K562 (cell line): ENCODE results near the gene ITGBL1. TPM values are rescaled to one million over a fixed set of nuclear protein-coding genes. Genes with fewer than 3 reads are reported as not detected.

Experiments used
- ATAC-seq: fragments of 200-7000 bp; cut with Tn5 transposase; 3 replicates; pipeline ENCODE4 v1.9.1; 2020; ENCODE audit warnings: moderate library complexity
- BruUV-seq: library from RNA; stranded (reverse); fragments of 400-500 nt; replicated peaks from 2 replicates; lab custom pipeline; 2021; lab: Mats Ljungman, UMichigan
- CTCF ChIA-PET: fragments of 300-600 bp; formaldehyde crosslinking; extraction: SDS; loops from one replicate; lab custom pipeline; 2021; ENCODE audit warnings: low intra/inter-chr PET ratio; lab: Yijun Ruan, JAX
- POLR2A ChIA-PET: fragments of 300-600, 350-650 bp; sonication (Branson Sonifier 250); formaldehyde crosslinking; extraction: SDS; loops from one replicate; lab custom pipeline; 2021; ENCODE audit warnings: antibody characterized with exemption, inconsistent platforms; lab: Yijun Ruan, JAX
- DNase-seq, 4 experiments: peaks; one replicate each; pipeline versions ENCODE4 v3.0.0 to v3.0.0-alpha.2; 2011 to 2018; ENCODE audit warnings: low spot score in 3 of 4, mixed read lengths in 3 of 4; ENCODE audit errors: extremely low read depth in 1 of 4
- FAIRE-seq: peaks from 2 replicates; lab custom pipeline; 2011; peaks lifted over from hg19 to GRCh38; lab: Jason Lieb, UNC
- H2AFZ ChIP-seq: 2 replicates; pipeline ENCODE4 v1.6.0; 2011; ENCODE audit warnings: low read depth, low read length, control low read depth, inconsistent platforms
- H3K27ac ChIP-seq: fragments of 200-600 bp; 3 replicates; pipeline ENCODE4 v1.8.0; 2011; ENCODE audit warnings: low read depth, mild to moderate bottlenecking, control low read depth, inconsistent platforms, low read length, moderate library complexity, mixed read lengths; ENCODE audit errors: extremely low read depth
- H3K27me3 ChIP-seq, 2 experiments: fragments of 300-600 bp in 1 of 2; 2 replicates in 1 of 2; 3 replicates in 1 of 2; pipeline versions ENCODE4 v1.6.0 to v1.8.0; 2011; ENCODE audit warnings: inconsistent platforms in 2 of 2, low read length in 2 of 2, mild to moderate bottlenecking in 1 of 2, mixed read lengths in 1 of 2, moderate library complexity in 1 of 2; ENCODE audit not compliant: control insufficient read depth in 2 of 2, insufficient read depth in 2 of 2
- H3K36me3 ChIP-seq: fragments of 300-600 bp; 3 replicates; pipeline ENCODE4 v1.8.0; 2011; ENCODE audit warnings: mild to moderate bottlenecking, low read length, inconsistent platforms; ENCODE audit not compliant: control insufficient read depth, insufficient read depth
- H3K4me1 ChIP-seq, 2 experiments: fragments of 200-600 bp in 1 of 2; replicated peaks in 1 of 2; 2 replicates in 1 of 2; 3 replicates in 1 of 2; pipeline versions ENCODE4 v1.5.1 to v1.8.0; 2011; ENCODE audit warnings: inconsistent platforms in 2 of 2, low read length in 2 of 2, mild to moderate bottlenecking in 1 of 2, mixed read lengths in 1 of 2, moderate library complexity in 1 of 2; ENCODE audit not compliant: control insufficient read depth in 2 of 2, insufficient read depth in 2 of 2
- H3K4me2 ChIP-seq: 2 replicates; pipeline ENCODE4 v1.6.1; 2011; ENCODE audit warnings: low read length, control low read depth, inconsistent platforms, mixed read lengths; ENCODE audit not compliant: insufficient read depth
- H3K4me3 ChIP-seq: fragments of 200-600 bp; sonication (generic), shearing (Covaris generic); 2 replicates; pipeline ENCODE4 v1.5.1; 2016; ENCODE audit warnings: control low read depth, inconsistent platforms
- H3K79me2 ChIP-seq: fragments of 200-600 bp; 3 replicates; pipeline ENCODE4 v1.8.0; 2011; ENCODE audit warnings: low read length, inconsistent platforms; ENCODE audit not compliant: control insufficient read depth, insufficient read depth
- H3K9ac ChIP-seq, 2 experiments: 2 replicates each; pipeline versions ENCODE4 v1.6.0 to v1.6.1; 2011; ENCODE audit warnings: low read depth in 2 of 2, low read length in 2 of 2, control low read depth in 1 of 2, inconsistent platforms in 1 of 2, mild to moderate bottlenecking in 1 of 2, mixed read lengths in 1 of 2; ENCODE audit not compliant: insufficient read depth in 1 of 2
- H3K9me1 ChIP-seq: one replicate; pipeline ENCODE4 v1.6.0; 2011; ENCODE audit warnings: inconsistent platforms, mild to moderate bottlenecking, low read length, moderate library complexity; ENCODE audit not compliant: control insufficient read depth, insufficient read depth
- H3K9me3 ChIP-seq: replicated peaks from 2 replicates; pipeline ENCODE4 v1.5.1; 2011; ENCODE audit warnings: low read depth, low read length, inconsistent platforms; ENCODE audit not compliant: control insufficient read depth, insufficient read depth
- H4K20me1 ChIP-seq: replicated peaks from 2 replicates; pipeline ENCODE4 v1.6.1; 2011; ENCODE audit warnings: low read length, inconsistent platforms, mixed read lengths; ENCODE audit not compliant: control insufficient read depth, insufficient read depth
- DEAF1 ChIP-seq: fragments of 450-650 bp; formaldehyde crosslinking; IDR thresholded peaks from 2 replicates; pipeline ENCODE4 v1.4.0; 2020; ENCODE audit warnings: mild to moderate bottlenecking, moderate library complexity
- FOXP1 ChIP-seq: sonication (generic); formaldehyde crosslinking; IDR thresholded peaks from 2 replicates; pipeline ENCODE4 v1.8.0; 2022; ENCODE audit warnings: mild to moderate bottlenecking, missing genetic modification reagents
- PHF21A ChIP-seq: fragments of 450-650 bp; IDR thresholded peaks from 2 replicates; pipeline ENCODE4 v1.6.1; 2017; ENCODE audit warnings: low read depth, borderline replicate concordance
- POLR2G ChIP-seq: fragments of 200-400 bp; formaldehyde crosslinking; IDR thresholded peaks from 2 replicates; pipeline ENCODE4 v1.6.1; 2017; ENCODE audit warnings: low read depth, mild to moderate bottlenecking, antibody characterized with exemption, low read length, moderate library complexity
- RFX7 ChIP-seq: fragments of 250-450 bp; sonication (Bioruptor Pico); IDR thresholded peaks from 2 replicates; pipeline ENCODE4 v1.5.1; 2021; ENCODE audit warnings: mild to moderate bottlenecking
- ZNF324 ChIP-seq: fragments of 250-450 bp; sonication (Bioruptor Pico); IDR thresholded peaks from 2 replicates; pipeline ENCODE4 v1.4.0; 2020; ENCODE audit warnings: mild to moderate bottlenecking
- WGBS: fragments of 100-300 bp; shearing (Covaris generic); methylation state at CpG from one replicate; pipeline ENCODE4 v1.1.6; 2016; ENCODE audit warnings: low coverage, mixed read lengths; ENCODE audit not compliant: insufficient coverage; ENCODE audit errors: missing lambda C conversion rate; 5-methylcytosine and 5-hydroxymethylcytosine counted together
- in situ Hi-C: fragments of 300-500 bp; cut with MboI; formaldehyde crosslinking; loops from 4 replicates; pipeline ENCODE4 v1.15.0; 2018; ENCODE audit warnings: inconsistent platforms, mixed read lengths
- intact Hi-C: fragments of 100-400 bp; cut with micrococcal nuclease; formaldehyde crosslinking; loops from 2 replicates; pipeline ENCODE4 v1.14.2; 2022
- polyA plus RNA-seq, 8 experiments: library from polyadenylated mRNA; depleted of rRNA in 4 of 8; stranded (reverse) in 5 of 8; unstranded in 3 of 8; fragments of >200 nt; fragmentation: Nextera tagmentation in 2 of 8; fragmentation: Illumina TruSeq in 1 of 8; extraction: Ambion mirVana in 2 of 8; extraction: Trizol in 1 of 8; gene quantifications; 2 replicates each; pipeline versions ENCODE4 v1.2.1 to v1.2.3, GENCODE V29; 2011 to 2014; ENCODE audit warnings: inconsistent platforms in 1 of 8, missing spikeins in 1 of 8
- total RNA-seq, 7 experiments: library from RNA; depleted of rRNA in 6 of 7; stranded (reverse); fragments of >200 nt in 6 of 7; fragmentation: Illumina TruSeq in 2 of 7; extraction: Trizol in 2 of 7; gene quantifications; 2 replicates each; pipeline versions ENCODE4 v1.2.1 to v1.2.3, GENCODE V29; 2011 to 2021; ENCODE audit warnings: low replicate concordance in 1 of 7
- TF ChIP-seq, protein P1 (sequence below): fragments of 250-450 bp; sonication (Bioruptor Pico); IDR thresholded peaks from 2 replicates; pipeline ENCODE4 v1.5.0; 2020; ENCODE audit warnings: mild to moderate bottlenecking, borderline replicate concordance

The ITGBL1 gene
- total and polyA plus RNA-seq, 9 of the 15 experiments (the other 6 are each of a cell fraction or from before 2014, with no cell fraction given), result 0.04 to 0.73 (median 0.32) TPM; not detected in 1

DNA sequence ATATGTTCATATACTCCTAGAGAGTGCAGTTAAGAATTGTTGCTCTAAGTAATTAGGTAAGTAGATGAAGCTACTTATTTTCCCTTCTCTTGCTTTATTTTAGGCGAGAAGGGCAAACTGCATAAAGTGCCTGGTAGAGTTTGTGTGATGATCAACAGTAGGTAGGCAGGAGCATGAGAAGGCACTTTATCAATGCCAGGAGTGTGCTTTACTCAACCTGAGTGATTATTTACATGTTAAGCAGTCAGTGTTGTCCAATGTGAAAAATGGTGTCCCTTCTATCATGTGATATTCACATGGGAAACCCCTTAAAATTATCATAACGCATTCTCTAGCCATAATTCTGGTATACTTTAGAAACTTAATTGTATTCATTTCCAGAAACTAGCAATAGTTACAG, 294.0 kb downstream of the ITGBL1 start:
- DNase-seq, result no peak
- Histone ChIP-seq H2AFZ (no peak overlapping the region), H3K36me3 (no peaks in the 10 kb centered on the region), H3K4me1 (no peaks in the 10 kb centered on the region), H3K9ac (no peak overlapping the region), H3K9me3 (no peaks in the 10 kb centered on the region), H3K79me2 (no peaks in the 10 kb centered on the region), H4K20me1 (no peaks in the 10 kb centered on the region), H3K27me3 (no peaks in the 10 kb centered on the region), H3K4me2 (no peak overlapping the region), H3K27ac (no peak overlapping the region), H3K9me1 (no peaks in the 10 kb centered on the region), H3K4me3 (no peak overlapping the region)
- no peak for ATAC-seq
- CTCF ChIA-PET, result no interaction called here
- intact Hi-C loops, result no loop called here
- POLR2A ChIA-PET, result no interaction called here
- WGBS, result 0% methylated on average over 2 of the region's 2 CpGs
- no peak for FAIRE-seq
- in situ Hi-C loops, result no loop called here
- no peak for TF ChIP-seq FOXP1
- TF ChIP-seq, protein P1, sequence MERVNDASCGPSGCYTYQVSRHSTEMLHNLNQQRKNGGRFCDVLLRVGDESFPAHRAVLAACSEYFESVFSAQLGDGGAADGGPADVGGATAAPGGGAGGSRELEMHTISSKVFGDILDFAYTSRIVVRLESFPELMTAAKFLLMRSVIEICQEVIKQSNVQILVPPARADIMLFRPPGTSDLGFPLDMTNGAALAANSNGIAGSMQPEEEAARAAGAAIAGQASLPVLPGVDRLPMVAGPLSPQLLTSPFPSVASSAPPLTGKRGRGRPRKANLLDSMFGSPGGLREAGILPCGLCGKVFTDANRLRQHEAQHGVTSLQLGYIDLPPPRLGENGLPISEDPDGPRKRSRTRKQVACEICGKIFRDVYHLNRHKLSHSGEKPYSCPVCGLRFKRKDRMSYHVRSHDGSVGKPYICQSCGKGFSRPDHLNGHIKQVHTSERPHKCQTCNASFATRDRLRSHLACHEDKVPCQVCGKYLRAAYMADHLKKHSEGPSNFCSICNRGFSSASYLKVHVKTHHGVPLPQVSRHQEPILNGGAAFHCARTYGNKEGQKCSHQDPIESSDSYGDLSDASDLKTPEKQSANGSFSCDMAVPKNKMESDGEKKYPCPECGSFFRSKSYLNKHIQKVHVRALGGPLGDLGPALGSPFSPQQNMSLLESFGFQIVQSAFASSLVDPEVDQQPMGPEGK (CRISPR knock-in tag), result no peak
- no peak for TF ChIP-seq POLR2G
- no peak for TF ChIP-seq RFX7
- TF ChIP-seq ZNF324, result no peak
- no peak for TF ChIP-seq PHF21A
- TF ChIP-seq DEAF1 (CRISPR knock-in tag), result no peak
- no TSS peak for BruUV-seq
